GM12864 (cell line): ENCODE measurements around the gene TMUB2.

Experiments
- DNase-seq: peaks from one replicate; pipeline ENCODE4 v3.0.0-alpha.2; 2011; ENCODE audit warnings: low read depth
- H3K4me3 ChIP-seq: 2 replicates; pipeline ENCODE4 v1.5.1; 2011; ENCODE audit warnings: mild to moderate bottlenecking, low read depth, low read length, control low read depth
- TF ChIP-seq, protein P1 (sequence below): IDR thresholded peaks from 2 replicates; pipeline ENCODE4 v1.5.1; 2011; ENCODE audit warnings: low read depth, mild to moderate bottlenecking, moderate library complexity, low read length, control low read depth, inconsistent platforms; ENCODE audit errors: missing control alignments

TMUB2 gene

DNA sequence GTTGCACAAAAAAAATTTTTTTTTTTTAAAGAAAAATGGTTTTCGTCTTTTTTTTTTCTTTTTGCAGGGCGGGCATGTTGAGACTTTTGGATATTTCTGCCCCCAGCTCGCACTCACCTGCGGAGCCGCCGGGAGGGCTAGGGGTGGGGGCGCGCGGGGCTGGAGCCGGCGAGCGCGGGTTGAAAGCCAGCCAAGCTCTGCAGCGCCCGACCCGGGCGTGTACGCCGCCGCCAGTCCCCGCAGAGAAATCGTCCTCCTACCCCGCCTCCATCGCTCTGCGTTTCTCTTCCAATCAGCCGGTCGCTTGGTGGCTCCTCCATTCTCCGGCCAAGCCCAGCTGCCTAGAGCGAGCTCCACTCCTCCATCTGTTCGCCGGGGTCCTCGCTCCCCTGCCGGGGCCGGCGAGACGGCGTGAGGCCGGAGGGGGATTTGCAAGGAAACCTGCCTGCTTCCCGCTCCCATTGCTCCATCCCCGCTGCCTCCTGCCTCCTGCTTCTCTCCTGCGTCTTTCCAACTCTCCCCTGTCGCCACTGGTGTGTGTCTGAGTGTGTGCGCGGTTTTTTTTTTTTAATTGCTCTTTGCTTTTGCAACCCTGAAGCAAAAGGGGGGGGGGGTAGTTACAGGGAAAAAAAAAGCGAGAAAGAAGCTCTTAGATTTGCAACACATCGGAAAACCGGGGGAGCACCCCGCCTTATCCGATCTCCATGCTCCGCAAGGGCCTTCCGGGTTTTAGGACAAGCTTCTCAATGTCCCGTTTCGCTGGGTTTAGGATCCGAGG, 34.5 kb downstream of the TMUB2 start:
- TF ChIP-seq, protein P1, sequence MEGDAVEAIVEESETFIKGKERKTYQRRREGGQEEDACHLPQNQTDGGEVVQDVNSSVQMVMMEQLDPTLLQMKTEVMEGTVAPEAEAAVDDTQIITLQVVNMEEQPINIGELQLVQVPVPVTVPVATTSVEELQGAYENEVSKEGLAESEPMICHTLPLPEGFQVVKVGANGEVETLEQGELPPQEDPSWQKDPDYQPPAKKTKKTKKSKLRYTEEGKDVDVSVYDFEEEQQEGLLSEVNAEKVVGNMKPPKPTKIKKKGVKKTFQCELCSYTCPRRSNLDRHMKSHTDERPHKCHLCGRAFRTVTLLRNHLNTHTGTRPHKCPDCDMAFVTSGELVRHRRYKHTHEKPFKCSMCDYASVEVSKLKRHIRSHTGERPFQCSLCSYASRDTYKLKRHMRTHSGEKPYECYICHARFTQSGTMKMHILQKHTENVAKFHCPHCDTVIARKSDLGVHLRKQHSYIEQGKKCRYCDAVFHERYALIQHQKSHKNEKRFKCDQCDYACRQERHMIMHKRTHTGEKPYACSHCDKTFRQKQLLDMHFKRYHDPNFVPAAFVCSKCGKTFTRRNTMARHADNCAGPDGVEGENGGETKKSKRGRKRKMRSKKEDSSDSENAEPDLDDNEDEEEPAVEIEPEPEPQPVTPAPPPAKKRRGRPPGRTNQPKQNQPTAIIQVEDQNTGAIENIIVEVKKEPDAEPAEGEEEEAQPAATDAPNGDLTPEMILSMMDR: no peak
- peak overlapping the region; percentile 87 for H3K4me3 ChIP-seq
- no peak for DNase-seq

DNA sequence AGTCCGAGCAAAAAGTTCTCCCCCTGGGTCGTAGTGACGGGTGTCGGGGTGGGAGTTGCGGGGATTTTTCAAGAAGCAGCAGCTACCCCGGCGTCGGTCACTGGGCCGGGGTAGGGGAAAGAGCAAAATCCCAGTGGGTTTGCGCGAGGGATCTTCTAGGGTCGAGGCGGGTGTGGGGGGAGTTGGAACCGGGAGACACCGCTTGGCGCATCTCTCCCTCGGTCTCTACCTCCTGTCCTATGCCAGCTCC, 35.0 kb downstream of the TMUB2 start:
- H3K4me3 ChIP-seq: peak overlapping the region; percentile 87
- TF ChIP-seq, protein P1: no peak
- DNase-seq: no peak

DNA sequence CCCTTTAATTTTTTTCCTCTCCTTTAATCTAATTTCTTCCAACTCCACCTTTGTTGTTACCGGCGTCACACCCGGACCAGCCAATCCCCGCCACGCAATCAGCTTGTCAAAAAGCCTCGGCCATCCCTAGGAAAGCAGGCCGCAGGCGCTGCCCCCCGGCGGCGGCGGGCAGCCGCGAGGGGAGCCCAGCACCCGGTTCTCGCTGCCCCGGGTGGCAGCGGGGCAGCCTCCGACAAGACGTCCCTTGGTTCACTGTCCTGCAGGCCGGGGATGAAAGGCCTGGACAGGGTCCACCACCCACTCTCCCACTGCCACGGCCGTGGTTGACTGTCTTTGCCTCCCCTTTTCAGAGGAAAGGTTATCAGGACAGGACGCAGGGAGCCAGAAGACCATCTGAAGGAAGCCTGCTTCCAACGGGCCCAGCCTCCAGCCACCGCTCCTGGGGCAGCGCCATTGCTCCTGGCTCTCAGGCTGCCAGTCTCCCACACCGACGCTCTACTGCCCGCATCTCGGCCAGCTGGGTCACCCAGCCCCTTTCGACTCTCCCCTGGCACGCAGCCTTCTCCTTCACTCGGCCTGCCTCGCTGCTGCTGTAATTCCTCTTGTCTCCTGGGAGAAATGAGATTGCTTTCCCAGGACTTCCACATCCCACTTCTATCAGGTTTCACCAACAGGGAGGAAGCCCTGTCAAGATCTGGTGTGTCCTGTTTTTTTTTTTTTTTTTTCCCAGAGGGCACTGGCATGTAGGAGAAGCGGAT, 35.5 kb downstream of the TMUB2 start:
- TF ChIP-seq, protein P1: no peak
- peak overlapping the region; percentile 87 for H3K4me3 ChIP-seq
- no peak for DNase-seq

DNA sequence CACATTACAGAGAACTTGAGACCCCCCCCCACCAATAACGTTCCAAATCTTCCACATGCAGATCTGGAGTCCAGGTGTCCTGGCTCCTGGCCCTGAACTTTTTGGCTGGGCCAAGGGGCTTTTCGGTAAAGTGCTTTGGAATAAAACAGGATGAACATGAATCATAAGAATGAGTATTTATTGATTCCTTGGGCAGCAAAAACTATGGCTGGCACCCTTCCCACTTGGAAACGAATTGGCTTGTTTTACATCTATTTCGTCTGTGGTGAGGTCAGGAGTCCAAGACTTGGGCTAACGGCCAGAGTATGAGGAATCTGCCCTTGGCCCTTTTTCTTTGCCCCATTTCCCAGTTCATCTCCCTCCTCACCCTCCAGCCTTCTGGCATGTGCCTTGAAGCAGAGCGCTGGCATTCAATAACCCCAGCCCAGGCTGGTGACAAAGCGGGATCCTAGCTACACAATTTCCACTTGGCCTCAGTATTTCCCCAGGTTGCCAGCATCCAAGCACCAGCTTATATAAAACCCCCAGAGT, 36.8 kb downstream of the TMUB2 start:
- TF ChIP-seq, protein P1: no peak
- no peak for DNase-seq
- H3K4me3 ChIP-seq: no peak overlapping the region

DNA sequence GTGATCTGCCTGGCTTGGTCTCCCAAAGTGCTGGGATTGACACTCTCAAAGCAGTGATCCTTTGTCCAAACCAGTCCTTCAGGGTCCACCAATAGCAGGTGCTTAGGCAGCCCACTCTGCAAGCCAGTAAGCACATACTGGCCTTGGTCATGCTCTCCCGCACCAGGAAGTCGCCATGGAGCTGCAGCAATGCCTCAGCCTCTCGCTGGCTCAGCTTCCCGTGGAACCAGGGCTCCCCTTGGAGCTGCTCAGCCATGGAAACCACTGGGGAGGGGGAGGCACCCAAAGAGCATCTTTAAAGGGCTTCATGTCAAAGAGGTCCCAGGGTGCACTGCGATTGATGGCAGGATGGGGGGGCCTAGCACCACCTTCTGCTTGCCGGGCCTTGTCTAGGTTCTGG, 42.3 kb downstream of the TMUB2 start:
- TF ChIP-seq, protein P1: no peak
- no peak for DNase-seq
- H3K4me3 ChIP-seq: no peak overlapping the region

DNA sequence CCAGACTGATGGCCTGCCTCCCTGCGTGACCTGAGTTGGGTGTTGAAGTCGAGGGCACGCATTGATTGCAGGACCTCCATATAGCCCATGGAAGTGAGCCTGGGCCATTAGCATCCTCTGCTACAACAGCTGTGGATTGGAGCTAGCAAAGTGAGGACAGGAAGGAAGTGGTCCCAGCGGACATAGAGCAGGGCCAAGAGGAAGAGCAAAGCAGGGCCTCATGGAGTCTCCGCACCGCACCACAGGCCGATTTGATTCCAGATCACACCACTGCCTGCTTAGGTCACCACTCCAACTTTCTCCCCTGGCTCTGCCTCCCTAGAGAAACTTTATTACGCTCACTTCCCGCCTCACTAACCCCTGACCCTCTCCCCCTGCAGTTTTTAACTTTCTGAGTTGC, 43.4 kb downstream of the TMUB2 start:
- no peak overlapping the region for H3K4me3 ChIP-seq
- TF ChIP-seq, protein P1: no peak
- no peak for DNase-seq
